Cardiac muscle cell (in vitro differentiated cells and primary cell): ENCODE data around the gene CCDC141. TPM values are rescaled to one million over a fixed set of nuclear protein-coding genes. Genes with fewer than 3 reads are reported as not detected.

Experiments used
- DNase-seq, 2 donors: peaks; one replicate each; pipeline versions ENCODE4 v3.0.0 to v3.0.0-alpha.2; 2010 to 2017; ENCODE audit warnings: low read depth in 1 of 2, low spot score in 1 of 2
- H3K27ac ChIP-seq: fragments of 200-600 bp; sonication (generic); 2 replicates; pipeline ENCODE4 v1.5.1; 2016
- H3K27me3 ChIP-seq: fragments of 200-600 bp; sonication (generic); 2 replicates; pipeline ENCODE4 v1.6.0; 2016; ENCODE audit warnings: control low read depth
- H3K36me3 ChIP-seq: fragments of 200-600 bp; sonication (generic); 2 replicates; pipeline ENCODE4 v1.5.1; 2016; ENCODE audit warnings: control low read depth
- H3K4me1 ChIP-seq: fragments of 200-600 bp; sonication (generic); 2 replicates; pipeline ENCODE4 v1.8.1; 2017; ENCODE audit warnings: low read depth, mild to moderate bottlenecking, mixed run types
- H3K4me3 ChIP-seq: fragments of 200-600 bp; sonication (generic); 2 replicates; pipeline ENCODE4 v1.5.1; 2016; ENCODE audit warnings: mild to moderate bottlenecking
- H3K9me3 ChIP-seq: fragments of 200-600 bp; sonication (generic); 2 replicates; pipeline ENCODE4 v1.5.1; 2017; ENCODE audit warnings: low read depth, mild to moderate bottlenecking, control low read depth
- polyA plus RNA-seq: library from polyadenylated mRNA; unstranded; fragments of >200 nt; fragmentation: Nextera tagmentation; extraction: Ambion mirVana; gene quantifications from 2 replicates; pipeline ENCODE4 v1.2.1, GENCODE V29; 2016
- total RNA-seq: library from RNA; depleted of rRNA; stranded (reverse); fragments of >200 nt; gene quantifications from 2 replicates; pipeline ENCODE4 v1.2.3, GENCODE V29; 2016
- TF ChIP-seq, protein P1 (sequence below): IDR thresholded peaks from 2 replicates; pipeline ENCODE4 v1.5.1; 2012; ENCODE audit warnings: low read depth, mild to moderate bottlenecking, low read length

Gene CCDC141
- total and polyA plus RNA-seq, 2 experiments from 2014 or later = 134 to 213 TPM

DNA sequence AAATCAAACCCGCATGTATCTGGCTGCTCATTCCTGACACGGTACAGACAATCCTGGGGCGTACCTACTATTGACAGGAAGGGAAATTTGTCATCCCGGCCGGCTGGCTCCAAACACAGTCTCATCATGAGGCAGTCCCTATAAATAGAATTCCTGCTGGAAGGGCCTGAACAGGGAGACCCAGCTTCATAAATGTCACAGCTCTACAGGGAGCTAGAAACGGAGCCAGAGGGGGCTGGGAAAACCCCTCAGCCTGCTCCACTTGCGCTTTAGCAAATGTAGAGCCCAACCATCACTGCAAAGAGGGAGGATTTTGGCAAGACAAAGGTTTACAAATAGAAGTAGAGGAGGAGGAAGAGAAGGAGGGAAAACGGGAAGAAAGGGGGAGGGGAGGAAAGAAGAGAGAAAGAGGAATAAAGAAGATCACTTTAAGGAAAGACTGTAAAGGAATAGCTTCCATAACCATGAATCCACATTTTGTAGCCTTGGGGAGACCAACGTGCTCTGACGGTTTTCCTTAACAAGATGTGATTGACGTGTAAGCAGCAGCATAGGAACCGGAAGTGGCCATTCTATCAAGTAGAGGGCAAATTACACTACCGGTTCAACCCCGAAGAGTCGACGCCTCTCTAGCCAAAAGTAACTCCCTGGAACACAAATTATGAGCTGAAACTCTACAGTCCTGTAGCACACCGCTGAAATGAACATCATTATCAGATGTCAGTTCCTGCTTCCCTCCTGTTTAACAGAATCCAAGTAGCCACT, 185.9 kb downstream of the CCDC141 start:
- Histone ChIP-seq H3K27ac (peak overlapping the region; percentile 93), H3K4me1 (peaks cover 47% of the 10 kb centered on the region), H3K36me3 (peaks cover 58% of the 10 kb centered on the region), H3K4me3 (no peak overlapping the region), H3K9me3 (no peaks in the 10 kb centered on the region), H3K27me3 (no peaks in the 10 kb centered on the region)
- TF ChIP-seq, protein P1, sequence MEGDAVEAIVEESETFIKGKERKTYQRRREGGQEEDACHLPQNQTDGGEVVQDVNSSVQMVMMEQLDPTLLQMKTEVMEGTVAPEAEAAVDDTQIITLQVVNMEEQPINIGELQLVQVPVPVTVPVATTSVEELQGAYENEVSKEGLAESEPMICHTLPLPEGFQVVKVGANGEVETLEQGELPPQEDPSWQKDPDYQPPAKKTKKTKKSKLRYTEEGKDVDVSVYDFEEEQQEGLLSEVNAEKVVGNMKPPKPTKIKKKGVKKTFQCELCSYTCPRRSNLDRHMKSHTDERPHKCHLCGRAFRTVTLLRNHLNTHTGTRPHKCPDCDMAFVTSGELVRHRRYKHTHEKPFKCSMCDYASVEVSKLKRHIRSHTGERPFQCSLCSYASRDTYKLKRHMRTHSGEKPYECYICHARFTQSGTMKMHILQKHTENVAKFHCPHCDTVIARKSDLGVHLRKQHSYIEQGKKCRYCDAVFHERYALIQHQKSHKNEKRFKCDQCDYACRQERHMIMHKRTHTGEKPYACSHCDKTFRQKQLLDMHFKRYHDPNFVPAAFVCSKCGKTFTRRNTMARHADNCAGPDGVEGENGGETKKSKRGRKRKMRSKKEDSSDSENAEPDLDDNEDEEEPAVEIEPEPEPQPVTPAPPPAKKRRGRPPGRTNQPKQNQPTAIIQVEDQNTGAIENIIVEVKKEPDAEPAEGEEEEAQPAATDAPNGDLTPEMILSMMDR = no peak
- DNase-seq = peak; percentile 27 to 86

DNA sequence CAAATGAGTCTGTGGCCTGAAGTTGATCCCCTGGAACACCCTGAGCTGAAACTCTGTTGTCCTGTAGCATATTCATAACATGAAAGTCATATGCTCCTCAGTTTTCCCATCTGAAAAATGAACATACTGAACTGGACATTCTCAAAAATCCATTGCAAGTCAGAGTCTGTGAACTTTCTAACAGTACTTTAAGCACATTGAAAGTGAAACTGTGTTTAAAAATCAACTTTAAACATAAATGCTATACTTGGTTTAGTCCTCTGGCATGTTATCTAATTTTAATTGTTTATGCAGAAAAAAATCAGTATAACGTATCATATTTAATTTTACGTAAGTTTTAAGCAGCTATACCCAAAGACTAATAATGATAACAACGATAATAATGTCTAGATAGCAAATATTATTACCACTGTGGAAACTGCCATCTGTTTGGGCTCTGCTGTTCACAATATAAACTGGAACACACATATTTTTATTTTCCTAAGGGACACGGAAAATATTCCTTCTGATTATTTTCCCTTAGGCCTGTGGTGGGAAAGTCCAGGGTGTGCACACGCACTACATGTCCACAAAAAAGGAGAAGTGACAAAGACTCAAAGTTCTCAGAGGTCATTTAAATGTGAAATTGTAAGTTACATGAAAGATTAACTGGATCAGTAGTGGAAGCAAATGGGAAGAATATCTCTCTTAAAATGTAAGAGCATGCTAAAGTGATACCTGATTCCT, 186.6 kb downstream of the CCDC141 start:
- Histone ChIP-seq H3K27me3 (no peaks in the 10 kb centered on the region), H3K36me3 (peaks cover 52% of the 10 kb centered on the region), H3K4me1 (peaks cover 52% of the 10 kb centered on the region), H3K9me3 (no peaks in the 10 kb centered on the region), H3K27ac (peak overlapping the region; percentile 93), H3K4me3 (no peak overlapping the region)
- no peak for DNase-seq
- TF ChIP-seq, protein P1 = no peak

DNA sequence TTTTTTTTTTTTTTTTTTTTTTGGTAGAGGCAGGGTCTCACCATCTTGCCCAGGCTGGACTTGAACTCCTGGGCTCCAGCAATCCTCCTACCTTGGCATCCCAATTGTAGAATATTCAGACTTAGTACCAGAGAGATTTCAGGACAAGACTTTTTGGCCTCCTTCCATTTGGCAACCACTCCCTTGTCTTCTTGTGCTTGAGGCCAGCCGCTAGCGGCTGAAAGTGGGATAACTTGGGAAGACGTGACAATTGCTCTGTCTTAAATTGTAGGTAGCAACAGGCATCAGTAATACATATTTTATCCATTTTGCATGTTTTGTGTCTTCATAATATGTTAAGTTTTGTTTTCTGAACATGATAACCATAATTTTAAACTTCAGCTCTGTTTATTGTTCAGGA, 189.4 kb downstream of the CCDC141 start:
- Histone ChIP-seq H3K4me3 (no peak overlapping the region), H3K27ac (peak overlapping the region; percentile 14), H3K4me1 (peaks cover 46% of the 10 kb centered on the region), H3K9me3 (no peaks in the 10 kb centered on the region), H3K36me3 (peaks cover 36% of the 10 kb centered on the region), H3K27me3 (no peaks in the 10 kb centered on the region)
- peak in 1 of 2 donors; percentile 77 for DNase-seq
- TF ChIP-seq, protein P1 = peak; percentile 39

DNA sequence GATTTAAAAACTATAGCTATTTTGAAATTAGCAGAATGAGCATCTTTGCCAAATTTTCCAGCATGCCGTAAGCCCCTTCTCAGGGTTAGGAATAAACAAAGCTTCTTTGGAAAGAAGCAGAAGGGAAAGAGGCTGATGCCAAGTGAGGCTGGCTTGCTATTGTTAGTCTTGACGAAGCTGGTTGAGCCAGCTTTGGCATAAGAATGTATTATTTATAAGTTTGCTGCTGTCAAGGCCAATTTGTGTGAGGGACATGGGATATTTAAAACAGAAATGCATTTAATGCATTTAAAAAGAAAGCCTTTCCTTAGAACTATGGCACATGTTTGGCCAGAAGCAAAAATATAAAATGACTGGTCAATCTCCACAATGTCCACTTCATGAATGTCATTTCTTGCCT, 190.2 kb downstream of the CCDC141 start:
- TF ChIP-seq, protein P1 = no peak
- no peak for DNase-seq
- H3K36me3 ChIP-seq = peaks cover 36% of the 10 kb centered on the region
- no peaks in the 10 kb centered on the region for H3K27me3 ChIP-seq
- no peak overlapping the region for H3K4me3 ChIP-seq
- peaks cover 42% of the 10 kb centered on the region for H3K4me1 ChIP-seq
- peak overlapping the region; percentile 22 for H3K27ac ChIP-seq
- no peaks in the 10 kb centered on the region for H3K9me3 ChIP-seq

DNA sequence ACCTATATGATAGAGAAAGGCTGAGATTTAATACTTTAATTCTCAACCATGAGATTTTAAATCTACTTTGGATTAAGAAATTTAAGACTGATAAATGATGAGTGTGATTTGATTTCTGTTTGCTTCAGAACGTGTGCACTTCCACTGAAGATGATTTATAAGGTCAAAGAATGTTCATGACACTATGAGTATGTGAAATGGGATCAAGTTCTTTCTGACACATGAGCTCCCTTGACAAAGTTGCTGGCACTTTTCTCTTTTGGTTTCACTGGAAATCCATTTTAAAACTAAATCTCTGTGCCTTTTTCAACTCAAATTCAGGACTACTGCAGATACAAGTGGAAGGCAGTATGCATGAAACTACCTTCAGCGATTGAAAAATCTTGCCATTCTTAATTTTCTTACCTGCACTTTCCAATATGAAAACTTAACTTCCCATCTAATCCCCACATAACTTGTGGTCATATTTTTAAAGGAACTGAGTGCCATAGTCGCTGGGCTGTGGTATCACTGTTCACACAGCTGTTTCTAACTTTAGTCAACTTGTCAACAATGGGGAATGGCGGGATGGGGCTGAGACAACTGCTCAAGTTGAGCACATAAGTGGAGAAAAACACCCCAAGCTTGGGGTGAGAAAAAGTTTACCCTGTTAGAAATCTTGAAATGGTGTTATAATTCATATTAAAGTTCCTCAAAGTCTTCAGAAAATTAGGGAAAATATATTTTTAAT, 190.9 kb downstream of the CCDC141 start:
- Histone ChIP-seq H3K9me3 (no peaks in the 10 kb centered on the region), H3K4me1 (peaks cover 38% of the 10 kb centered on the region), H3K27ac (peak overlapping the region; percentile 22), H3K36me3 (peaks cover 42% of the 10 kb centered on the region), H3K27me3 (no peaks in the 10 kb centered on the region), H3K4me3 (no peak overlapping the region)
- TF ChIP-seq, protein P1 = no peak
- no peak for DNase-seq
